GM12892 (cell line): ENCODE results near the gene KCNQ5.
"Not testable (repeated sequence)": the region's sequence is repeated elsewhere in the genome, so short reads cannot be mapped to it uniquely, and the experiment has no call there.

ENCODE experiments used
- POLR2A ChIP-seq: IDR thresholded peaks from 2 replicates; pipeline ENCODE4 v1.6.1; 2011; ENCODE audit warnings: low read depth, low read length, control low read depth
- POLR2AphosphoS5 ChIP-seq: IDR thresholded peaks from 2 replicates; pipeline ENCODE4 v1.6.1; 2011; ENCODE audit warnings: low read depth, low read length, control low read depth
- TAF1 ChIP-seq: IDR thresholded peaks from 2 replicates; pipeline ENCODE4 v1.6.1; 2011; ENCODE audit warnings: low read depth, mild to moderate bottlenecking, control low read depth, low read length, borderline replicate concordance

- not testable (repeated sequence) for TF ChIP-seq POLR2A, POLR2AphosphoS5, TAF1
Measured at GRCh38 chr6:72978808-72979207, 356.9 kb downstream of the KCNQ5 start.
